ENCODE data around the gene CALN1.

- peak; percentile 21 to 41; a peak in 2 of 4 replicates for TF ChIP-seq CTCF (conservative IDR thresholded peaks at IDR 0.05; ENCODE audit: low read depth in 2 of 2)
- TF ChIP-seq REST (IDR thresholded peaks at IDR 0.05; ENCODE audit: unreplicated experiment), result no peak
- TF ChIP-seq POLR2AphosphoS5 (IDR thresholded peaks at IDR 0.05; ENCODE audit: low read depth), result no peak
- TF ChIP-seq EZH2 (IDR thresholded peaks at IDR 0.05; ENCODE audit: low read depth, unreplicated experiment), result no peak
- no peak for TF ChIP-seq ZNF331 (CRISPR knock-in tag; IDR thresholded peaks at IDR 0.05; ENCODE audit: low read depth)
Measured at GRCh38 chr7:71739520-71740173, 672.5 kb downstream of the CALN1 start.

All from GM23338 (cell line).